Ectodermal cell (in vitro differentiated cells): ENCODE measurements around the gene ACTN4.

Experiments used
- H3K27ac ChIP-seq: 2 replicates; pipeline ENCODE4 v1.7.0; 2013; ENCODE audit warnings: mild to moderate bottlenecking, low read depth, low read length; ENCODE audit not compliant: insufficient read depth, poor library complexity, severe bottlenecking
- H3K27me3 ChIP-seq: 2 replicates; pipeline ENCODE4 v1.7.0; 2013; ENCODE audit warnings: mild to moderate bottlenecking, low read length; ENCODE audit not compliant: insufficient read depth, control insufficient read depth, poor library complexity, severe bottlenecking
- H3K36me3 ChIP-seq: one replicate; pipeline ENCODE4 v1.7.0; 2013; ENCODE audit warnings: low read length; ENCODE audit not compliant: control insufficient read depth, insufficient read depth
- H3K4me1 ChIP-seq: one replicate; pipeline ENCODE4 v1.7.0; 2013; ENCODE audit warnings: low read length; ENCODE audit not compliant: control insufficient read depth, insufficient read depth
- H3K4me3 ChIP-seq: 2 replicates; pipeline ENCODE4 v1.7.0; 2013; ENCODE audit warnings: low read depth, low read length, control low read depth; ENCODE audit not compliant: insufficient read depth
- H3K9me3 ChIP-seq: 2 replicates; pipeline ENCODE4 v1.7.0; 2013; ENCODE audit warnings: mild to moderate bottlenecking, low read length, moderate library complexity; ENCODE audit not compliant: control insufficient read depth
- WGBS, 2 experiments: methylation state at CpG; one replicate each; pipeline ENCODE4 v1.1.7; 2013; ENCODE audit warnings: missing lambda C conversion rate in 2 of 2; 5-methylcytosine and 5-hydroxymethylcytosine counted together

The ACTN4 gene

DNA sequence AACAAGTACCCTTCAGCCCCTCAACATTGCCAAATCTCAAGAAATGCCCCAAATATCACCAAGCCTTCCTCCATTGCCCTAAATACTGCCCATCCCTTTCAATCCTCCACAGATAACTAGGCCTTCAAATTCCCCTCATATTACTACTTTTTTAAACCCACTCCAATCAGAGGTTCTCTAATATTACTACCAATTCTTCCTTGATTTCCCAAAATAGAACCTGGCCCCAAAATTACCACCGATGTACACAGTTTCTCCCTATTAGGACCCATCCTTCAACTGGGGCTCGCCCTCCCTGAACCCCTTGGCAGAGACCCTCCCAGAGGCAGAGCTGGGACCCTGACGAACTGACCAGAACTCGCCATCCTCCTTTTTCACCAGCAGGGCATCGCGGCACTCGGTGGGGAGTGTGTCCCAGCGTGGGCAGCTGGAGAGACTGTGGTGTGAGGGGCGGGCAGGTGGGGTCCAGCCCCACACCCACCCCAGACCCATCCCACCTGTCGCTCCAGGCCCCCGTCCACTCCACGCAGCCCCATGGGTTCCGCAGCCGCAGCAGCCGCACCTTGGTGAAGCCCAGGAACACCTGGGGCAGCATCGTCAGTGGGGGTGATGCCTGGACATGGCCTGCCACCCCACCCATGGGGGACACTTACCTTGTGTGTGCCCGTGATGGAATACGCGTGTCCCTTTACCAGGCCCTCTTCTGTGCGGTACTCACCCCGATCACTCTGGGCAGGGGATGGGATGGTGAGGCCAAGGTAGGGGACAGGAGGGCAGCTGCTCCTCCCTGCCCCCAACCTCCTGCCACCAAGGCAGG, 90.7 kb downstream of the ACTN4 start:
- peaks cover 21% of the 10 kb centered on the region for H3K27me3 ChIP-seq
- no peaks in the 10 kb centered on the region for H3K9me3 ChIP-seq
- H3K4me3 ChIP-seq, result no peak overlapping the region
- peaks cover 16% of the 10 kb centered on the region for H3K4me1 ChIP-seq
- H3K36me3 ChIP-seq, result no peaks in the 10 kb centered on the region
- 91 to 93% methylated on average over 21 of the region's 21 CpGs for WGBS, 2 experiments
- no peak overlapping the region for H3K27ac ChIP-seq

DNA sequence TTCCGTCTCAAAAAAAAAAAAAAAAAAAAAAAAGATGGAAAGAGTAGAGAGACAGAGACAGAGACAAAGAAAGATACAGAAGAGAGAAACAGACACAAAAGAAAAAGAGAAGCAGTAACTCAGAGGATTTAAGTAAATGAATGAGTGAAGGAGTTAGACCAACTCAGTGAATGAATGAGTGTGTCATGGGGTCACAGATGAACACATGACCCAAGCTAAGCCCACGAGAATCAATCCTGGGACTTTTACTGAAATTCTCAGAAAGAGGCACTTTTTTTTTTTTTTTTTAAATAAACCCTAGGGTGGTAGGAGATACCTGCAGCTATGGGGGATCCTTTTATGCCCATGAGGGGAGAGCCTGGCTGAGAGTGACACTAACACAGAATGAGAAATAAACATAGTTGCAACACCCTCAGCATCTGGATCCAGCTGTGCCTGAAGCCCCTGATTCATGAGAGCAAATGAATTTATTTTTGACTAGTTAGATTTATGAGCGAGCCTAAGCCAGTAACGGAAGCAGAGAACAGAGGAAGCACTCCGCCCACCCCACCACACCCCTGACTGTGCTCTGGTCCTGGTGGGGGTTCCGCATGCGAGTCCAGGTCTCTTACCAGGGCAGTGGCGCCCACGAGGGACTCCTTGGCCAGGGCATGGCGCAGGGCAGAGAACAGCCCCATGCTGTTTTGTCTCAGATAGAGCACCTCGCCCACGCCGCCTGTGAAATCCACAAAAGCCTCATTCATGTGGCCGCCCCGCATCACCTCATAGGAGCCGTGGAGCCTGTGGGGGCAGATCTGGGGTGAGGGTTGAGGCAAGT, 92.2 kb downstream of the ACTN4 start:
- 91 to 93% methylated on average over 16 of the region's 16 CpGs for WGBS, 2 experiments
- H3K36me3 ChIP-seq, result no peaks in the 10 kb centered on the region
- H3K27me3 ChIP-seq, result peaks cover 21% of the 10 kb centered on the region
- H3K27ac ChIP-seq, result no peak overlapping the region
- H3K4me3 ChIP-seq, result no peak overlapping the region
- no peaks in the 10 kb centered on the region for H3K9me3 ChIP-seq
- peaks cover 11% of the 10 kb centered on the region for H3K4me1 ChIP-seq

DNA sequence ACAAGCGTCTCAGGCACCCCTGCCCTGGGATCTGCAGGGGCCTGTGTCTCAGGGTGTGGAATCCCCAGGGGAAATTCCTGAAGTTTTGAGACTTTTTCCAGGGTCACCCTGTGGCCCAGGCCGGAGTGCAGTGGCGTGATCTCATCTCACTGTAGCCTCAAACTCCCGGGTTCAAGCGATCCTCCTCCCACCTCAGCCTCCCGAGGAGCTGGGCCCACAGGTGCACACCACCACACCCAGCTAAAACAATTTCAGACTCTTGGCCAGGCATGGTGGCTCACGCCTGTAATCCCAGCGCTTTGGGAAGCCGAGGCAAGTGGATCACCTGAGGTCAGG, 92.8 kb downstream of the ACTN4 start:
- H3K4me1 ChIP-seq, result peaks cover 6% of the 10 kb centered on the region
- no peaks in the 10 kb centered on the region for H3K36me3 ChIP-seq
- peaks cover 21% of the 10 kb centered on the region for H3K27me3 ChIP-seq
- WGBS, 2 experiments, result 91 to 95% methylated on average over 9 of the region's 9 CpGs
- no peaks in the 10 kb centered on the region for H3K9me3 ChIP-seq
- H3K27ac ChIP-seq, result no peak overlapping the region
- H3K4me3 ChIP-seq, result no peak overlapping the region

DNA sequence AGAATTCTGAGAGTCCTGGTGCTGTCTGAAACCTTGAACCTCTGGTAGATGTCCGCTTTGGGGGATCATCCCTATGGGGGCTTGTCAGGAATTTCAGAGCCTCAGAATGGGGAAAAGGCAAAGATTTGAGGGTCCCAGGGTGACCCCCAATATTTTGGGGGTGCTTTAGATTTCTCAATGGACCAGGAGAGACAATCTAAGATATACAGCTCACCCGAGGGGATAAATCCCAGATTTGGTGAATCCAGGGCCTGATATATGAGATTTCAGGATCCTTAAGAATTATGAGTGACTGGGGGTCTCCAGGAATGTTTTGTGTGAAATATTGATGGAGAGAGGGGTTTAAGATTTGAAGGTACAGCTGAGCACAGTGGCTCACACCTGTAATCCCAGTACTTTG, 93.5 kb downstream of the ACTN4 start:
- peaks cover 21% of the 10 kb centered on the region for H3K27me3 ChIP-seq
- no peak overlapping the region for H3K27ac ChIP-seq
- H3K4me1 ChIP-seq, result peaks cover 6% of the 10 kb centered on the region
- 94 to 97% methylated on average over 2 of the region's 2 CpGs for whole genome bisulfite sequencing, 2 experiments
- H3K4me3 ChIP-seq, result no peak overlapping the region
- H3K36me3 ChIP-seq, result no peaks in the 10 kb centered on the region
- no peaks in the 10 kb centered on the region for H3K9me3 ChIP-seq

DNA sequence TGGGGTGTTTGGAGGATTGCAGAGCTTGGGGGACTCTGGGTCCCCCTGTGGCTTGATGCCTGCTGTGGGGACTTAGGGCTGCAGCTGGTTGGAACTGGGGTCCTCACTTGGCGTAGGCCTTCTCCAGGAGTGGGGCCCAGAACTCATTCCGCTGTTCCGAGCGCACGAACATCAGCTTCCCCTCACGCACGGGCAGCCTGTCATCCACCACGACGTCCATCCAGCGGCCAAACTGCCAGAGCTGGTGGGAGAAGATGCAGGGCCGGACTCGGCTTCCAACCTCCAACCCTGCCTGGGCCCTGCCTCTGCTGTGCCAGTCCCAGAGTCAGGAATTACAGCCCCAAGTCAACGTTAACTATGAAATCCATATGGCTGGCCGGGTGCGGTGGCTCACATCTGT, 94.2 kb downstream of the ACTN4 start:
- 96 to 97% methylated on average over 15 of the region's 15 CpGs for WGBS, 2 experiments
- Histone ChIP-seq H3K27ac (no peak overlapping the region), H3K4me1 (peaks cover 6% of the 10 kb centered on the region), H3K27me3 (peaks cover 14% of the 10 kb centered on the region), H3K9me3 (no peaks in the 10 kb centered on the region), H3K4me3 (no peak overlapping the region), H3K36me3 (no peaks in the 10 kb centered on the region)

DNA sequence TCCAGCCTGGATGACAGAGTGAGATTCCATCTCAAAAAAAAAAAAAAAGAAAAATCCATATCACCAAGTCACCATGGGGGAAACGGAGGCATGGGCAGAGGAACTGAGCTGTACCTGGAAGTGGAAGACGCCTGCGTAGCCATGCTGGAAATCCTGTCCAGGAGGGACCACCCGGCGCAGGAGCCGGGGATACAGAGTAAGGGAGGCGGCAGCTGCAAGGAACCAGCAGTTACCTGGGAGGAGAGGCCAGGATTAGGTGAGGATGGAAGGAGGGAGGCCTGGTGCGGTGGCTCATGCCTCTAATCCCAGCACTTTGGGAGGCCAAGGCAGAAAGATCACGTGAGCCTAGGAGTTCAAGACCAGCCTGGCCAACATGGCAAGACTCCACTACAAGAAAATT, 94.8 kb downstream of the ACTN4 start:
- Histone ChIP-seq H3K9me3 (no peaks in the 10 kb centered on the region), H3K4me3 (no peak overlapping the region), H3K36me3 (no peaks in the 10 kb centered on the region), H3K27me3 (peaks cover 8% of the 10 kb centered on the region), H3K27ac (no peak overlapping the region), H3K4me1 (peaks cover 2% of the 10 kb centered on the region)
- WGBS, 2 experiments, result 94 to 96% methylated on average over 9 of the region's 9 CpGs

DNA sequence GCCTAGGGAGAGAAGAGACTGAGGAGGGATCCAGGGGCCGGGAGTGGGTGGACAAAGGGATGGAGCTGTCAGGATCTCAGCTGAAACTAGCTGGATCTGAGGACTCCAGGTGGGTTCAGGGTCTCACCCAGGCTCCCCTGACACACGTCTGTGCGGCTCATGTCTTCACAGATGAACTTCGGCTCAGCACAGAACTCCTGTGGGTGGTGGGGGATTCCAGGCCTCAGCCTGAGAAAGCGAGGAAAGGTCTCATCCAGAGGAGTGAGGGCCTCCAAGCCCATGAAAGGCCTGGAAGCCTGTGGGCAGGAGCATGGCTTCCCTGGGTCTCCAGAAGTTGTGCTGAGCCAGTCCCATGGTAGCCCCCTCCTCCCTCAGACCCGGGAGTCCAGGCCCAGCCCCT, 95.5 kb downstream of the ACTN4 start:
- no peak overlapping the region for H3K27ac ChIP-seq
- H3K27me3 ChIP-seq, result peaks cover 3% of the 10 kb centered on the region
- H3K4me1 ChIP-seq, result no peaks in the 10 kb centered on the region
- no peak overlapping the region for H3K4me3 ChIP-seq
- no peaks in the 10 kb centered on the region for H3K36me3 ChIP-seq
- H3K9me3 ChIP-seq, result no peaks in the 10 kb centered on the region
- 91 to 92% methylated on average over 6 of the region's 6 CpGs for WGBS, 2 experiments

DNA sequence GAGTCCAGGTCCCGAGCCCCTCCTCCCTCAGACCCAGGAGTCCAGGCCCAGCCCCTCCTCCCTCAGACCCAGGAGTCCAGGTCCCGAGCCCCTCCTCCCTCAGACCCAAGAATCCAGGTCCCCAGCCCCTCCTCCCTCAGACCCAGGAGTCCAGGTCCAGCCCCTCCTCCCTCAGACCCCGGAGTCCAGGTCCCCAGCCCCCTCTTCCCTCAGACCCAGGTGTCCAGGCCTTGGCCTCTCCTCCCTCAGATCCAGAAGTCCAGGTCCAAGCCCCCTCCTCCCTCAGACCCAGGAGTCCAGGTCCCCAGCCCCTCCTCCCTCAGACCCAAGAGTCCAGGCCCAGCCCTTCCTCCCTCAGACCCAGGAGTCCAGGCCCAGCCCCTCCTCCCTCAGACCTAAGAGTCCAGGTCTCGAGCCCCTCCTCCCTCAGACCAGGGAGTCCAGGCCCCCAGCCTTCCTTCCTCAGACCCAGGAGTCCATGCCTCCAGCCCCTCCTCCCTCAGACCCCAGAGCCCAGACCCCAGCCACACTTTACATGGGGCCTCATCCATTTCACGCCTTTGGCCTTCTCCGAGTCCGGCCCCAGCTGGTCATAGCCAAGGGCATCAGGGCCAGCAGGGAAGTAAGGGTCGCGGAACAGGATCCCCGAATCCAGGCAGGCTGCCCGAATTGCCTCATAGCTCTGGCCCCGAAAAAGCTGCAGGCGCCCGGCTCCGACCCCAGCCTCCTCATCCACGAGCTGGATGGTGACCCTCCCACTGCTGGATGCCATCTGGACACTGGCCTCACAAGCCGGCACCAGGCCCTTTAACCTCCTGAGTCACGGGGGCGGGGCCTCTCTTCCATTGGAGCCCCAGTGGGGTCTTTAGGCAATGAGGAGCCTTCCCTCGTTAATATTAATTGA, 96.2 kb downstream of the ACTN4 start:
- WGBS, 2 experiments, result 87 to 90% methylated on average over 19 of the region's 20 CpGs
- no peaks in the 10 kb centered on the region for H3K36me3 ChIP-seq
- H3K4me3 ChIP-seq, result no peak overlapping the region
- no peak overlapping the region for H3K27ac ChIP-seq
- no peaks in the 10 kb centered on the region for H3K4me1 ChIP-seq
- H3K27me3 ChIP-seq, result no peaks in the 10 kb centered on the region
- no peaks in the 10 kb centered on the region for H3K9me3 ChIP-seq

DNA sequence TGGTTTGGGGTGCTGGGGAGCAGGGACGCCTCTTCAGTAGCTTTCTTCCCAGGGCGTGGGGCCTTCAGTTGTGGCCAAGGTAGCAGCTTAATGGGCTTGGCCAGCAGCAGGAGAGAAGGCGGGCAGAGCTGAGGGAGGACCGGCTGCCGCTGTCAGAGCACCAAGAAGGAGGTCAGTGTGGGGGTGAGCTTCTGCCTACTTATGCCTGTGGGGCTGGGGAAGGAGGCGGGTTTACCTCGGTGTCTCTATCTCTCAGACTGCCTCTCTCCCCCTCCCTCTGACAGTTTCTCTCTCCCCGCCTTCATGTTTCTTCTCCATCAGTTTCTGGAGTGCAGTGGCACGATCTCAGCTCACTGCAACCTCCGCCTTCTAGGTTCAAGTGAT, 96.8 kb downstream of the ACTN4 start, which contains the start of gene CAPN12:
CAPN12 (minus strand) TSS at position 177 of the 384 bp plus-strand sequence. CDS start 309 bp downstream, outside the sequence.
- H3K4me3 ChIP-seq, result no peak within 1 kb of the TSS
- H3K4me1 ChIP-seq, result no peaks in the 10 kb centered on the region
- H3K9me3 ChIP-seq, result no peaks in the 10 kb centered on the region
- H3K36me3 ChIP-seq, result no peaks in the 10 kb centered on the region
- 83 to 85% methylated on average over 10 of the region's 10 CpGs for WGBS, 2 experiments
- H3K27ac ChIP-seq, result no peak within 1 kb of the TSS
- no peaks in the 10 kb centered on the region for H3K27me3 ChIP-seq
